ENCODE results near the gene RYR2.

Gene RYR2

DNA sequence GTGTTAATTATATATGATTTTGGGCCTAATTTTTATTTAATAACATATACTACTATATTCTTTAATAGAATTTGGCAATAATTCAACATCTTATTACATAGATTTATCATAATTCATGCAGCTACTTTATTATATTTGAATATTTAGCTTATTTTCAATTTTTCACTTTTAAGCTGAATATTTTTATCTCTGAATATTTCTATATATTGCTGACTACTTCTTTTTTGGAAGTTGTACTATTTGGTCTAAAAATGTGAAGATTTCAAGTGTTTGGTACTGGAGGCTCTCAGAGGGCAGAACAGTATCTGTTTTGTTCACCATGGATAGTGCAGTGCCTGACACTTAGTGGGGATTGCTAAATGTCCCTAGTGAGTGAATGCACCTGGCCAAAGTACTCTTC lies 389.5 kb downstream of the RYR2 start:
- DNase-seq (ENCODE audit: low read depth, low spot score) = no peak

DNA sequence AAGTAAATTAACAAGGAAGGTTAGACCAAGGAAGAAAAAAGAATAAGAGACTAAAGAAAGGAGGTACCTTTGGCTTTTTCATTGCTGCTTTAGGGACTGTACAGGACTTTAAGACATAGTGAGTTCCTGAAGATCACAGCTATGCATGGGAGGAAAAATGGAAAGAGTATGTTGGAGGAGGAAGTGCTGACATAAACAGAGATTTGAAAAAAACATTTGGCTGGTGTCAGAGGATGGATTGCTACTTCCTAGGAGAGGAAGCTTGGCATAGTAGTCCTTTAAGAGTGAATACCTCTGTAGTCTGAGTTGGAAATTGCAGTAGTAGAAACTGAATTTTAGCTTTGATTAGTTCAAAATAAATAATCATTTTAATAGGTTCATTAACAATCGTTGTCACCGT lies 398.4 kb downstream of the RYR2 start:
- no peak for DNase-seq (ENCODE audit: low read depth, low spot score)

DNA sequence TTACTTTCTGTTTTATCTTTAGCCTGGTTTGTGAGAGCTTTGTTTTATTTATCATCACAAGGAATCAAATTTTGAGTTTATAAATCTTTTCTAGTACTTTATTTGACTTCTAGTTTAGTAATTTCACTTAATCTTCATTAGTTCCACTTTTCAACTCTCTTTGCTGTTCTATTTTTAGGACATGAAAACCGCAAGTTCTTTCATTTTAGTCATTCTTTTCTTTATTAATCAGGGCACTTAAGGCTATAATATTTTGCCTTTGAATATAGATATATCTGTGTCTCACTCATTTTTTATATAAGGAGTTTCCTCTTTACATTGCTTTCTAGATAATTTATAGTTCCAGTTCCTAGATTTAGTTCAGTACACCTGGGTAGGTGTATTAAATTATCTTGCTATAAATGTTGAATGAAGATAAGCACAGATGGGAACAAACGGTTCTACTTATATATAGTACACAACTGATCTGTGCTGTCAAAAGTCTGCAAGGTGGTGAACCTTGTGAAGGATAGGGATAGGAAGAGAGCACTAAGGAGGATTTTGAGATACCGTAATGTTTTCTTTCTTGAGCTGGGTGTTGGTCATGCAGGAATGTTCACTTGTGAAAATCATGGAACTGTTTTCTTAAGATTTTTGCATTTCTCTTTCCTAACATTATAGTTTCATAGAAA lies 402.3 kb downstream of the RYR2 start:
- no peak for DNase-seq (ENCODE audit: low read depth, low spot score)

DNA sequence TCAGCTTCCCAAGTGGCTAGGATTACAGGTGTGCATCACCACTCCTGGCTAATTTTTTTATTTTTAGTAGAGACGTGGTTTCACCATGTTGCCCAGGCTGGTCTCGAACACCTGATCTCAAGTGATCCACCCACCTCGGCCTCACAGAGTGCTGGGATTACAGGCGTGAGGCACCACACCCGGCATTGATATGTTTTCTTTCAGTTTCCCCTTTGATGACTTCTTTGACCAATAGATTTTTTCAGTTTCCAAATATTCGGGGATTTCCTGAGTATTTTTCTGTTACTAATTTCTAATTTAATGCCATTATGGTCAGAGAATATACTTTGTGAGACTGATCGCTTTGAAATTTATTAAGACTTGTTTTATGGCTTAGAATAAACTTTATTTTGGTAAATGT lies 406.1 kb downstream of the RYR2 start:
- no peak for DNase-seq (ENCODE audit: low read depth, low spot score)

DNA sequence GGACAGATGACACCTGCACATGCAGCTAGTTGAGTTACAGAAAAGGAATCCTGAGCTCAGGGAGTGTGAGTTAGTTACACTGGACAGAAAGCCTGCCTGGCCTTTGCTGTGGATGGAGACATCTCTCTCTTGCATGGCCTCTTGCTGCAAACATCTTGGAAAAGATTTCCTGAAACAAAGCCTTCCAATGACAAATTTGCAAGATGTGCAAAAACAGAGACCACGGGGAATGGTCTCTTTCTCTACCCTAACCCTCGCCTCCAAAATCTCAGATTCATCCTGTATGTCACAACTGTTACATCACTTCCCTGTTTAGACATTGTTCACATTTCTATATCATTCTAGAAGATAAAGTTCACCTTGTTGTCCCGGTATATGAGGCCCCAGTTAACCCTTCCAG lies 415.6 kb downstream of the RYR2 start:
- no peak for DNase-seq (ENCODE audit: low read depth, low spot score)

DNA sequence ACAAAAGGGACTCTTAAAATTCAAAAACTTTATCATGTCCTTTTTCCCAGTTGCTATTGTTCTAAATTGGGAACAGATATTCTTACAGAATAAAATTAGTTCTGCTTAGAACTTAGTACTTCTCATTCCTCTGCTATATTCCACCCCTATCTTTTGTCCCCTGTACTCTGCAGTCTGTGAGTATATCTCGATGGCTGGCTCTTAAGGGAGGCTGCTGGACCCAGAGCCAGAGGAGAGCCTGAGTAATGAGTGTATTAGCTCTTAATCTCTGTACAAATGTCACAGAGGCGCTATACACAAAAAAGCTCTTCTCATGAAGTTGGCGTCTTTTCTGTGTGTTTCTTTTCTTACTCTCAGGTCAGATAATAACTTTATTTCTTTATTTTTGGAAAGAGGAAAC lies 425.3 kb downstream of the RYR2 start:
- DNase-seq (ENCODE audit: low read depth, low spot score) = no peak

DNA sequence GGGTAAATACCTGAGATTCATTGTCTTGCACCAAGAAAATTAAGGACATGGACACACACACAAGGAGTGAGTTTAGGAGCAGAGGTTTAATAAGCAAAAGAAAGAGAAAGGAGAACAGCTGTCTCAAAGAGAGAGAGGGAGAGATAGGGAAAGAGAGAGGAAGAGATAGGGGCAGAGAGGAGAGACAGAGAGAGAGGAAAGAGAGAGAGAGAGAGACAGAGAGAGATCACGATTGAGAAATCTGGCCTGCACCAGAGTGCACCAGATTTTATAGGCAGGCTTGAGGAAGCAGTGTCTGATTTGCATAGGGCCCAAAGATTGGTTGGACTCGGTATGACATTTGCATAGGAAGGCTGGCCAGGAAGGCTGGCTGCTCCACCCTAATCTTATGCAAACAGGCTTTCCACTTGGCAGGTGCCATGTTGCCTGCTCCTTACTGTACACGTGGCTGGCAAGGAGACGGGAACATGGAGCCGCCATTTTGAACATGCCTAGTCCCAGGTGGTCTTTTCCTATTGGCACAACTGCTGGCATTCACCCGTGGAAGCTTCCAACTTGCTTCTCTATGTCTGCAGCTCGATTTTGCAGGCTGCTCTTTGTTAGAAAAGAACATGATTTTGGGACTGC lies 428.8 kb downstream of the RYR2 start:
- DNase-seq (ENCODE audit: low read depth, low spot score) = no peak

DNA sequence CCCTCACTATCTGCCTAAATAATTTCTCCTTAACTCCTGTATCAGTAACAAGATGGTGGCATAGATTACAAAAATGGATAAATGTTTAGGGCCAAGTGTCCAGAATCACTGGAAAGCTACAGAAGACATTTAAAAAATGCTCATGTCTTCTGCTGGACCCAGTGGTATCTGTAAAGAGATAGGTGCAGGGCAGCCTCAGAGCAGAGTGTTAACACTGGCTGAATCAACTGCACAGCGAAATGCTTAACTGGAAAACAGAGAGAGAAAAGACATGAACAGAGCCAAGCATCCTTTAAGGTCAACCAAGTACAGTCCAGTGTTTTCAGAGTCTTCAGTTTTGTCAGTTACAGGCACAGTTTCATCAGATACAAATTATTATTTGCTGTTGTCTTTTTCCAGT lies 429.4 kb downstream of the RYR2 start:
- DNase-seq (ENCODE audit: low read depth, low spot score) = no peak

DNA sequence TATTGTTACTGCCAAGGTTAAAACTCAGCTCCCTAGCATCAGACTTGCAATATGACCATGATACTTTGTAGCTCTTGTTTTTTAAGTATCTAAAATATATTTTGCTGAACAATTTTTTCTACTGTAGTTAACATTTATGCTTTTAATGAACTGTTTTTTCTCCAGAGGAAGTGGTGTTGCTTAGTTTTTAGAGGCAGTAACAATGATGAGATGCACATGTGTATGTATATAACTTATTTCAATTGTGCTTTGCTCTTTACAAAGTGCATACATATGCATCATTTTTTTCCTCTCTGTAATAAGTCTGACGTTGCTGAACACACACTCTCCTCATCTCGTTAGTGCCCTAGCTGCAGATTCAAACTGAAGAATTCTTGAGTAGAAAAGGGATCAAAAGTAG lies 430.0 kb downstream of the RYR2 start:
- no peak for DNase-seq (ENCODE audit: low read depth, low spot score)

DNA sequence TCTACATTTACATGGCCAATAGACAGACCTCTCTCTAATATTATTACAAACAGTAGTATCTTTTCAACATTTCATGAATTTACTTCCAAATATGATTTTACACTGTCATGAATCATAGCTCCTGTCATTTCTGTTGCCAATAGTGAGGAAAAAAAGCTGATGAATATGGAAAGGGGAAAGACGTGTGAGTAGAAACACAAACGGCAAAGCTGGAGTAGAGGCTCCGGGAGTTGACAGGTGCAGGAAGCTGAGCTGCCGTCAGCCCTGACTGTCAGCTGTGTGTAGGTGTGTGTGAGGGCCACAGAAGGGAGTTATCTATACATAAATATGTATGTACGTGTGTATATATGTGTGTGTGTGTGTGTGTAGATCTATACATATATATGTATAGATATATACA lies 431.9 kb downstream of the RYR2 start:
- DNase-seq (ENCODE audit: low read depth, low spot score) = no peak

DNA sequence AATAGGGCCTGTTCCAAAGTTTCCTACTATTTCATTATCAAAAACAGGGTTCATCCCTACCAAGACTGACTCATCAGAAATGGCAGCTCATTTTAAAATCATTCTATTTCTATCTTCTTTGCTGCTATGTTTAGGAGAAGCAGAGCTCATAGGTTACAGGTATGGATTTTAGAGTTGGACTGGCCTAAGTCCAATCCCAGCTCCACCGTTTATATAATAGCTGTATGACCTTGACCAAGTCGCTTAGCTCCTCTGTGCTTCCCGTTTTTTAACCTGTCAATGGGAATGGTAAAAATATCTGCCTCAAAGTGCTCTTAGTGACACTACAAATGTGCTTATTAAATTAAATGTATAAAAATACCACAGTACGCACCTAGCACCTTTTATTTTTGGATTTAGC lies 436.1 kb downstream of the RYR2 start:
- DNase-seq (ENCODE audit: low read depth, low spot score) = no peak

DNA sequence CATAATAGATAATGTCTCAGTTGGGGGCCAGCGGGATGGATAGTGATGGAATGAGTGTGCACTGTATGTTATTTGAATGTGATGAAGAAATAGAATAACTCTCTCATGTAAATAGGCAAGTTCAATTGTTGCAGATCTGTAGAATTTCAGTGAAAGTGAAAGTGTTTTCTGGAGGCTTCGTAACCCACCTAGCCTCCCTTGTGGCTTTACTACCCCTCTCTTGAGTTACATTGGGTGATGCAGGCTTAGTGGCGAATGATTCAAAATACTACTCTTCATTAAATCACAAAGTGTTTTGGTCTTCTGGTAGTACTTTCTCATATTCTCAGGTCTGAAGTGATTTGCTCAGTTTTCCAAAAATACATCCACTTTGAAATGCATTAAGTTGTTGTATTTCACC lies 436.9 kb downstream of the RYR2 start:
- no peak for DNase-seq (ENCODE audit: low read depth, low spot score)

DNA sequence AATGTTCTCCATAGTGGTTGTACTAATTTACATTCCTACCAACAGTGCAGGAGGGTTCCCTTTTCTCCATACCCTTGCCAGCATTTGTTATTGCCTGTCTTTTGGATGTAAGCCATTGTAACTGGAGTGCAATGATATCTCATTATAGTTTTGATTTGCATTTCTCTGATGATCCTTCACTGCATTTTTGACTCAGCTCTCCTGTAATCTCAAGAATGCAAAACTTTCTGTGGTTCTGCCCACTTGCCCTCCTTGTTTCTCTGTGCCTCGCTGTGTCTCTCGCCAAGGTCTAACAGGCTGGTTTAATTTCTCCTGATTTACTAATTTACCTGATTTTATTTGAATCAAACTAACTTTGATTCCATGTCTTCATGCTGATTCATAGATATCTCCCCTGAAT lies 440.8 kb downstream of the RYR2 start:
- DNase-seq (ENCODE audit: low read depth, low spot score) = no peak

DNA sequence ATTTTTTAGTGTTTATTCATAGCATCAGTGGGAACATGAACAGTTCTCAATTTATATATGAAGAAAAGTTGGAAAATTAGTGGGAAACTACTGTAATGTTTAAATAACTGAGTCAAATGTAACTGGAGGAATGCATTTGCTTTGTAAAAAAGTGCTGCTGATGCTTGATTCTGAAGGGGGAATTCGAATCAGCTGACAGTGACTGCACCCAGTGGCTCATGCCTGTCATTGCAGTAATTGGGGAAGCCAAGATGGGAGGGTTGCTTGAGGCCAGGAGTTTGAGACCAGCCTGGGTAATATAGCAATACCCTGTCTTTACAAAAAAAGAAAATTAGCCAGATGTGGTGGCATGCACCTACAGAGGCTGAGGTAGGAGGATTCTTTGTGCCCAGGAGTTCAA lies 450.4 kb downstream of the RYR2 start:
- no peak for DNase-seq (ENCODE audit: low read depth, low spot score)

DNA sequence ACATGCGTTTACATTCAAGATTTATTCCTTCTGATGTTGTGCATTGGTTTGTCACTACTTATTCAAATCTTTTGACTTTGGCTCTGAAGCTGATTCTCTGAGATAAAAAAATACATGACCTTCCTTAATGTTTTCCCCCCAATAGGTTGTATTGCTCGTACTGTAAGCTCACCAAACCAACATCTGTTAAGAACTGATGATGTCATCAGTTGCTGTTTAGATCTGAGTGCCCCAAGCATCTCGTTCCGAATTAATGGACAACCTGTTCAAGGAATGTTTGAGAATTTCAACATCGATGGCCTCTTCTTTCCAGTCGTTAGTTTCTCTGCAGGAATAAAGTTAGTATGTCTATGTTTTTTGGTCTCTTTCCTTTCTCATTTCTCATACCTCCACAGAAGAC lies 458.6 kb downstream of the RYR2 start:
- DNase-seq (ENCODE audit: low read depth, low spot score) = no peak

DNA sequence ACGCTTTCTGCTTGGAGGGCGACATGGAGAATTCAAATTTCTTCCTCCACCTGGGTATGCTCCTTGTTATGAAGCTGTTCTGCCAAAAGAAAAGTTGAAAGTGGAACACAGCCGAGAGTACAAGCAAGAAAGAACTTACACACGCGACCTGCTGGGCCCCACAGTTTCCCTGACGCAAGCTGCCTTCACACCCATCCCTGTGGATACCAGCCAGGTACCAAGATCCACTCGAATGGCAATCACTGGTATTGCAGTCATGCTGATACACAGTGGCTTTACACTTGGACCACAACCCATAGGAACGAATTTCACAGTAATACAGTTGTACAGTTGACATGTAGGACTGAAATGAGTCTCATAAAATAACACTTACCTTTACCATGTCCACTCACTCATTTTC lies 461.3 kb downstream of the RYR2 start:
- DNase-seq (ENCODE audit: low read depth, low spot score) = no peak

DNA sequence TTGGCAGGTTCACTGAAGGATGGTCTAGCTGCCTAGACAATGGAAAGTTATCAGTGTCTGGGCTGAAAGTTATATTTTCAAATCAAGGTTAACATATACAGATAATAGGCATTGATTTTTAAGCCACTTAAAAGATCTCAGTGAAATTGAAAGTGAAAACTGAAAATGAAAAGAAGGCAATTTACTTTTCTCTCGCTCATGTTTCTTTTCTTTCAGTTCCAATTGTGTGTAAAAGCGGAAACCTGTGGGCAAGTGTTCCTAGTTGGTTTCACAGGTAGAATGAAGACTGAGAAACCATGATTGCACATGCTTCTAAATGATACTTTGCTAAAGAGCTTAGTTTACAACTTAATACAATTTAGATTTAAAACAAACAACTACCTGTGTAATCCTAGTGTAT lies 465.0 kb downstream of the RYR2 start:
- no peak for DNase-seq (ENCODE audit: low read depth, low spot score)

DNA sequence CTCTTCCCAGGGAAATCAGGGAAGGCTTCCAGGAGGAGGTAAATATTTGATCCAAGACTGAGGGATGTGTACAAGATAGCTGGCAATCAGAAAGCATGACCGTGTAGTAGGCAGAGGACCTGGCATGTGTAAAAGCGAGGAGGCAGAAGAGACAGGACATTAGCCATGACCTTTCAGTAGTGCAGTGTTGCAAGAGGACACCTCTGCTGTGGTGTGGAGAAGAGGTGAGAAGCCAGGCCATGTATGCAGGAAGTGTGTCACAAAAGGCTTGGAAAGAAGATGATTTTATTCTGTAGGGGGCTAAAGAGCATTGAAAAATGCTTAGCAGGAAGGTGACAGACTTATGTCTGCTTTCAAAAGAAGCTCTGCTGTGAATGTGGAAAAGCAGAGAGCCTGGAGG lies 467.8 kb downstream of the RYR2 start:
- no peak for DNase-seq (ENCODE audit: low read depth, low spot score)

DNA sequence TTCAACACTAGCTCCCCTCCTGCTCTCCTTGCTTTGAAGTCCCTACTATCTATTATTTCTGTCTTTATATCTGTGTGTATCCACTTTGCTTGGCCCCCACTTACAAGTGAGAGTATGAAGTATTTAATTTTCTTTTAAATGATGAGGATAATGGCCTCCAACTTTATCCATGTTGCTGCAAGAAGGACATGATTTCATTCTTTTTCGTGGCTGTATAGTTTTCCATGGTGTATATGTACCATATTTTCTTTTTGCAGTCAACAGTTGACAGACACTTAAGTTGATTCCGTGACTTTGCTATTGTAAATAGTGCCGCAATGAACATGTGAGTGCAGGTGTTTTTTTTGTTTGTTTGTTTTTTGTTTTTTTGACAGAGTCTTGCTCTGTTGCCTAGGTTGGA lies 483.1 kb downstream of the RYR2 start:
- no peak for DNase-seq (ENCODE audit: low read depth, low spot score)

DNA sequence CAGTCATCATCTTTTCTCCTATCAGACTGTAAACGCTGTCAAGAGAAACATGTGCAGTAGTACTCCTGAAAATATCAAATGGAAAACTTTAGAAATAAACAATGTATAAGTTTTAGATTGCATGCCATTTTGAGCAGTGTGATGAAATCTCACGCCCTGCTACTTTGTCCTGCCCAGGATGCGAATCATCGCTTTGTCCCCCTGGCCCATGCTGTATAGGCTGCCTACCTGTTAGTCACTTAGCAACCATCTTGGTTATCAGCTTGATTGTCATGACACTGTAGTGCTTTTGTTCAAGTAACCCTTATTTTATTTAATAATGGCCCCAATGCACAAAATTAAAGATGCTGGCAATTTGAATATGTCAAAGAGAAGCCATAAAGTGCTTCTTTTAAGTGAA lies 485.8 kb downstream of the RYR2 start:
- DNase-seq (ENCODE audit: low read depth, low spot score) = no peak

DNA sequence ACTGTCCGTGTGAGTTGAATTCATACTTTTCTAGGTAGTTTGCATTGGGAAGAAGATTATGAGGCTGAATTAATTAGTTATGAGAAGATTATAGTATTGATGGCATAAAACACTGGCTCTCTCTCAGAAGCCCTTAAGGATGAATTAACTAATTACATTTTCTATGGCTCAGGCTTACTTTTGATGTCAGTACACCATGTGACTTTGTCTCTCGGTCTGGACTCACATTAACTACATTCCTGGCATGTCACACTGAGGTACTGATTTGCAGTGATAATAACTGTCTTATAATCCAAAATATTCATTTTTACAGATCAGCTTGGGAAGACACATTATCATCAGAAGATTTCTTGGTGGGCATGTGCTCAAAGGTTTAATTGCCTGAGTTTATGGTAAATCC lies 486.6 kb downstream of the RYR2 start:
- DNase-seq (ENCODE audit: low read depth, low spot score) = no peak

DNA sequence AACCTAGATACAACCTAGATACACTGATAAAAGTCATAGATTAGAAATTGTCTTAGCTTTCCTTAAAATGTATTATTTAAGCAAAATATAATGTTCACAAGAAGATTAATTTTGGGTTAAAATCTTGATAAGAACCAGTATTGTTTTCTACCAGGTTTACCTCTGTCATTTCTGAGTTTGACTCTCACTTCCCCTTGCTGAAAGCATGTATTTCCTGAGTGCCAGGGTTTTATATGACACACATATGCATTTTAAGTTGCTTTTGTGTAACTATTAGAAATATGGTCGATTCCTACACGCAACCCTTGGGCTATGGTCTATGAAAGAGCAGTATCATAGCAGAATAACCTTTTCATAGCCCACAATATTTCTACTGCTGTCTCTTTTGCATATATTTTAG lies 497.1 kb downstream of the RYR2 start:
- DNase-seq (ENCODE audit: low read depth, low spot score) = no peak

DNA sequence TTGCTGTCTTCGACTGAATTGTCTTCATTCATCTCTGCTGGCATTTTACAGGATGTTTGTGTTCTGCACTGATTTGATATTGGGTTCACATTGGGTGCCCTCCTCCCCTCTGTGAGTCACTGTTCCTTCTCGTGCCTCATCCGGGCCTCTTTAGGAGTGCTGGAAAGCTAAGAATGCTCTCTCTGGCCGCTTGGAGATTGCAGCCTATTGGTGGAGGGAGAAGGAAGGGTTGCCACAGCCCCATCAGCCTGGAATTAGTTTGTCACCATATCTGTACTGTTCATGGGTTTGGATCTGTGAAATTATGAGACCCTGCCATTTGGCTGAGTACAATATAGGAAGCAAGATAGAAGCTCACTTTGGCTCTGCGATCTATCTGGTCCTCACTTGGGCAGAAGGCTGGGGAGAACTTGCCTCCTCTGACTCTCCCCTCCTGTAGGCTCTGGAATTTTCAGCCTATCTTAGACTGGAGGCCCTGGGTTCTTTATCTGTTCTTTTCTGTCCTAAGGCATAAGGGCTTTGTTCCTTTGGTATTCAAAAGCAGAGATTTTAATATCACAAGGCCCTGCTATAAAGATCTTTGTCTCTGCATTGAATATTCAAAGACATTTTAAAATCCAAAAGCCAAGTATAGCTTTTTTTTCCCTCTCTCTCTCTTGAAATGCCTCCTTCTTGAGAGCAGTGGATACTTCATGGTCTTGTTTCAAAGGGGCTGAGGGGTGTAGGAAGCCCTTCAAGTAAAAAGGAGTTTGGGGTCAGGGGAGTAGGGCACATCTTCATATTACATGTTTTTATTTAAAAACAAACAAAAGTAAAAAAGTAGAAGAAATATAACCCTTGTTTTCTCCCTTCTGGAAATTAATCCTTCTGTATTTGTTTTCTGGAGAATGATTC lies 500.8 kb downstream of the RYR2 start:
- no peak for DNase-seq (ENCODE audit: low read depth, low spot score)
